Activated CD4-positive, alpha-beta T cell treated with anti-CD3 and anti-CD28 coated beads, Interleukin-2, Interleukin-4, amounts not matched to agents 100 ng/mL and 50 ng/mL, durations not matched to agents 16 hours and 8 hours (primary cell): Measurements from ENCODE around the gene SOX2.
"Not testable (repeated sequence)": the region's sequence is repeated elsewhere in the genome, so short reads cannot be mapped to it uniquely, and the experiment has no call there.

Source experiments
- DNase-seq: peaks from one replicate; pipeline ENCODE4 v3.0.0-alpha.2; 2020; ENCODE audit warnings: low spot score

SOX2 gene

GRCh38 chr3:181757694-181758306 is 46.1 kb downstream of the SOX2 start:
- DNase-seq = no peak

DNA sequence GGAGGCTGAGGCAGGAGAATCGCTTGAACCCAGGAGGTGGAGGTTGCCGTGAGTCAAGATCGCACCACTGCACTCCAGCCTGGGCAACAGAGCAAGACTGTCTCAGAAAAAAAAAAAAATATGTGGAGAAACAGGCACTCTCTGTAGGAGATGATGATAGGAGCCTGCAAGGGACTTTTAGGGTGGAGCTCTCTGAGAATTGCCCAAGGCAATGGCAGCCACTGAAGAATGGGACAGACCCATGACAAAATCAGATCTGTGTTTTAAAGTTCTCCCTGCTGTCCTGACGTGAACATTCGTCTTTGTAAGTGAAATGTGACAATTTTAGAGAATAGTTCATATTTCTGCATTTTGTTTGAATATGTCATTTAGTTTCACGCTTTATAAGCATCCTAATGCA is 50.2 kb downstream of the SOX2 start:
- no peak for DNase-seq

DNA sequence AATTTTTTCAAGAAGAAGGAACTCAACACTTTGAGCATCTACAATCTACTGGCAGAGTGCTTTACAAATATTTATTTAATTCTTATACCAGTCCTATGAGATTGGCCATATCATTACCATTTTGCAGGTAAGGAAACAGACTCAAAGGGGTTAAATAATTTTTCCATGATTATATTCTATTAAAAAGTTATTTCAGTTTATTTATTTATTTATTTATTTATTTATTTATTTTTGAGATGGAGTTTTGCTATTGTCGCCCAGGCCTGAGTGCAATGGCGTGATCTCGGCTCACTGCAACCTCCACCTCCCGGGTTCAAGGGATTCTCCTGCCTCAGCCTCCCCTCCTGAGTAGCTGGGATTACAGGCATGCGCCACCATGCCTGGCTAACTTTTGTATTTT is 52.3 kb downstream of the SOX2 start:
- DNase-seq = not testable (repeated sequence)
